Nephron (organoid): ENCODE data around the gene FCN2.

ENCODE experiments used
- H3K27ac Mint-ChIP-seq, 3 experiments: 2 replicates each; pipeline ENCODE4 v1.8.0; 2020; ENCODE audit warnings: mixed read lengths in 3 of 3, mild to moderate bottlenecking in 2 of 3, moderate library complexity in 1 of 3
- H3K27me3 Mint-ChIP-seq: 2 replicates; pipeline ENCODE4 v1.8.0; 2021; ENCODE audit warnings: low read depth, mild to moderate bottlenecking, moderate library complexity, mixed read lengths
- H3K36me3 Mint-ChIP-seq: 2 replicates; pipeline ENCODE4 v1.8.0; 2020; ENCODE audit warnings: low read depth, mixed read lengths
- H3K4me1 Mint-ChIP-seq: 2 replicates; pipeline ENCODE4 v1.8.0; 2020; ENCODE audit warnings: mixed read lengths
- H3K4me3 Mint-ChIP-seq, 3 experiments: 2 replicates each; pipeline ENCODE4 v1.8.0; 2020; ENCODE audit warnings: mild to moderate bottlenecking in 3 of 3, mixed read lengths in 3 of 3, moderate library complexity in 2 of 3
- H3K9me3 Mint-ChIP-seq: 2 replicates; pipeline ENCODE4 v1.8.0; 2020; ENCODE audit warnings: mixed read lengths
- TF ChIP-seq, protein P1 (sequence below), 3 experiments: fragments of 200-600 bp; sonication (generic); IDR thresholded peaks; one replicate each; pipeline ENCODE4 v1.5.0; 2021; ENCODE audit warnings: antibody characterized with exemption in 3 of 3; ENCODE audit not compliant: unreplicated experiment in 3 of 3

FCN2 gene

DNA sequence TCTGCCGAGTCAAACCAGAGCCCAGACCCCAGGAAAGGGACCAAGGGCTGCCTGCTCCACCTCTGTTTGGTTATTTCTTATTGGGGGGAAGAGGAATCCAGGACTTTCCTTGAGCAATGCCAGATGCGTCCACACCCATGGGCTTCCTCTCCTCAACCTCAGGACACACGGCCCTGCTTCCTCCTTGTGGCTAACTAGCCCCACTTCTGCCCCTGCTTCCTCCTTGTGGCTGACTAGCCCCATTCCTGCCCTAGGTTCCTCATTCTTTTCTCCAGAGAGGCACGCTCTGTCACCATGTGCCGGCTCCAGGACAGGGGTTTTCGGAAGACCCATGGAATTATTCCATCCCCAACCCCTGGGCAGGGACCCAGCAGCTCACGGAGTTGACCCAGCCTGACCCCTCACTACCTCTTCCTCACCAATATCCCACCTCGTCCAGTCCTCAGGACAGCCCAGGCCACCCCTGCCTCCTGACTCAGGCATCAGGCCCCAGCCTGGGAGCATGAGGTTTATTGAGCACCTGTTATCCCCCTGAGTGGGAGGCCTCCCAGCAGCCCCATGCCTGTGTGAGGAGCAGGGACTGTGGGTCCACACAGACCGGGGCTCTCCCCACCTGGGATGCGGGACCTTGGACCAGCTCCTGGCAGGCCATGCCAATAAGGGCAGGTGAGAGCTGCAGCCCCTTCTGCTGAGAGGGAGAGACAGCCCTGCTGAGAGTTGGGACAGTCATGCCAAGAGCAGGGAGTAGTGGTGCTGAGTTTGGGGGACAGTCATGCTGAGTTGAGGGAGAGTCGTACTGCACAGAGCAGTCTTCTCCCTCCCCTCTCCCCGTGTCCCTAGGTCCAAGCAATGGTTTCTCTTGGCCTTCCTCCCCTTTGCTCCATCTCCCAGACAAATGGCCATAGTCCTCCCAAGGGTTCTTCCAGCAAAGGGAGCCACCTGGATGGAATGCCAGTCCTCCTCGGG, 48.9 kb downstream of the FCN2 start:
- TF ChIP-seq, protein P1, sequence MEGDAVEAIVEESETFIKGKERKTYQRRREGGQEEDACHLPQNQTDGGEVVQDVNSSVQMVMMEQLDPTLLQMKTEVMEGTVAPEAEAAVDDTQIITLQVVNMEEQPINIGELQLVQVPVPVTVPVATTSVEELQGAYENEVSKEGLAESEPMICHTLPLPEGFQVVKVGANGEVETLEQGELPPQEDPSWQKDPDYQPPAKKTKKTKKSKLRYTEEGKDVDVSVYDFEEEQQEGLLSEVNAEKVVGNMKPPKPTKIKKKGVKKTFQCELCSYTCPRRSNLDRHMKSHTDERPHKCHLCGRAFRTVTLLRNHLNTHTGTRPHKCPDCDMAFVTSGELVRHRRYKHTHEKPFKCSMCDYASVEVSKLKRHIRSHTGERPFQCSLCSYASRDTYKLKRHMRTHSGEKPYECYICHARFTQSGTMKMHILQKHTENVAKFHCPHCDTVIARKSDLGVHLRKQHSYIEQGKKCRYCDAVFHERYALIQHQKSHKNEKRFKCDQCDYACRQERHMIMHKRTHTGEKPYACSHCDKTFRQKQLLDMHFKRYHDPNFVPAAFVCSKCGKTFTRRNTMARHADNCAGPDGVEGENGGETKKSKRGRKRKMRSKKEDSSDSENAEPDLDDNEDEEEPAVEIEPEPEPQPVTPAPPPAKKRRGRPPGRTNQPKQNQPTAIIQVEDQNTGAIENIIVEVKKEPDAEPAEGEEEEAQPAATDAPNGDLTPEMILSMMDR (IDR thresholded peaks at IDR 0.05; ENCODE audit: unreplicated experiment in 3 of 3) = no peak
- Mint-ChIP-seq H3K27ac (no peak overlapping the region), H3K4me1 (no peaks in the 10 kb centered on the region), H3K27me3 (peaks cover 46% of the 10 kb centered on the region), H3K36me3 (no peaks in the 10 kb centered on the region), H3K4me3 (no peak overlapping the region), H3K9me3 (peaks cover 4% of the 10 kb centered on the region)

DNA sequence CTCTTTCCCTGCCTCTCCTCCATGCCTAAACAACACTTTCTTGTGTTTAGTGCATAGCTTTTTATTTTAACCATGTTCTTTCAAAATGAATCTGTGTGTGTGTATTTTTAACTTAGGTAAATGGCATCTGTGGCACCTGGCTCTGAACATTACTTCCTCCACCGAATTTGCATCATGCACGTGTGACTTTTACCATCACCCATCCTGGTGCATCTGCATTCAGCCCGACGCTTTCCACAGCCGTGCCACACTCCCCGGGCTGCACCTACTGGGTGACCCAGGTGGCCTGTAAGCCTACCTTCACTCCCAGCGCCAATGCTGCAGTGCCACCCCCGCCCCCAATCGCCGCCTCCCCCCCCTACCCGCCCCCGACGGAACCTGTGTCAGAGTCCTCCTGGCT, 49.8 kb downstream of the FCN2 start:
- no peak overlapping the region for H3K27ac Mint-ChIP-seq
- no peak overlapping the region for H3K4me3 Mint-ChIP-seq
- TF ChIP-seq, protein P1 (IDR thresholded peaks at IDR 0.05; ENCODE audit: unreplicated experiment in 3 of 3) = no peak
- H3K27me3 Mint-ChIP-seq = peaks cover 50% of the 10 kb centered on the region
- H3K9me3 Mint-ChIP-seq = peaks cover under 1% of the 10 kb centered on the region
- no peaks in the 10 kb centered on the region for H3K36me3 Mint-ChIP-seq
- peaks cover 6% of the 10 kb centered on the region for H3K4me1 Mint-ChIP-seq

DNA sequence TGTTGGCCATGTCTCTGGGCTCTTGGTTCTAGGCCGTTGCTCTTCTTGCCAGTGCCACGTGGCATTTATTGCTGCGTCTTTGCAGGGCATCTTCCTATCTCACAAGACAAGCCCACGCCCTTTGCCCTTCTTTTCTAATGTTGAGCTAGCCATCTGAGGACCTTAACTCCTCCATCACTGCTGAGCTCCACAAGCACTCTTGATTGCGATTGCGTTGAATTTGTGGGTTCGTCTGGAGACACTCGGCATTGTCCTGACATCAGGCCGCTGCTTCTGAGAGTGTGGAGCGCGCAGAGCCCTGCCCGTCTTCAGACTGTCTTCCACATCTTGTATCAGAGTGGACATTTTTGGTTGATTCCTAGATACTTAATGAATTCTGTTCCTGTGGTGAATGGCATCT, 51.6 kb downstream of the FCN2 start:
- no peaks in the 10 kb centered on the region for H3K36me3 Mint-ChIP-seq
- TF ChIP-seq, protein P1 (IDR thresholded peaks at IDR 0.05; ENCODE audit: unreplicated experiment in 3 of 3) = no peak
- peaks cover 59% of the 10 kb centered on the region for H3K27me3 Mint-ChIP-seq

DNA sequence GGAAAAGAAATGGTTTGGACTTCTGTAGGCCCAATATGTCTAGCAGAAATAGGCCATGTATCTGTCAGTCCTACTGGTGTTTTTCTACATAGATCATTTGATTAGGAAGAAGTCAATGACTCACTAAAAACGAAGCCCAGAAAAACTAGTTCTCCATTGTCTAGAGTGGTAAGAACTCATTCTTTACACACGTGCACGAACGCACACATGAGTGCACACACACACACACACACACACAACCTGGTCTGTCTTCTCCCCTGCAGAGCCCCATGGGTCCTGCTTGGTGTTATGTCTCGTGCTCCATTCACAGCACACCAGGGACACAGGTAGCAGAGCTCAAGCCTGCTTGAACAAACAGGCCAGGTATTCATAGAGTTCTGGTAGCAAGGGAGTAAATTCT, 52.0 kb downstream of the FCN2 start:
- H3K36me3 Mint-ChIP-seq = no peaks in the 10 kb centered on the region

More for the DNA sequence above, 51.6 kb downstream of the FCN2 start:
- H3K4me1 Mint-ChIP-seq = peaks cover 12% of the 10 kb centered on the region
- H3K27ac Mint-ChIP-seq = no peak overlapping the region
- no peaks in the 10 kb centered on the region for H3K9me3 Mint-ChIP-seq
- no peak overlapping the region for H3K4me3 Mint-ChIP-seq

DNA sequence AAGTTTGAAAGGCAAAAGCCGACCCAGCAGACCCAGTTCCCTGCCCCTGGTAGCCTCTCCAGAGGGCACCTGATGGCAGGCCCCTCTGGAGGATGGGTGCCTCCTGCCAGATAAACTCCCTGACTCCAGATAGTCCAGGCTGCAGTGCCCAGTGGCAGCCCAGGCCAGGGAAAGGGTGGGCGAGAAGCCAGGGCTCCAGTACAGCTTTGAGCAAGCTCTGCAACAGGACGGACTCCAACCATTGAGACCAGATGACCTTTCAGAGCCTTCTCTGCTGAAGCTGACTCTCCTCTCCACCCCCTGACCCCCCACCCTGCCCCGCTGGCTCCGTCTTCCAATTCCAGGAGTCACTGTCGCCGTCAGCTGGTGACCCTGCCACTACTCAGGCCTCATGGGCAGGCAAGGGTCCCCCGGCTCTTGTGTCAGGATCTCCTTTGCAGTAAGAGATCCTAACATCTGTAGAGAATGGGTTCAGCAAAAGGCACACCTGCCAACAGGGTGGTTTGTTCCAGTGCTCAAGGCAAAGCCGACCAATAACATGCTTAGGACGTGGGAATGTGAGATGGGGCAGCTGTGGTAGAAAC, 52.6 kb downstream of the FCN2 start:
- TF ChIP-seq, protein P1 (IDR thresholded peaks at IDR 0.05; ENCODE audit: unreplicated experiment in 3 of 3) = no peak
- Mint-ChIP-seq H3K4me3 (no peak overlapping the region), H3K27ac (no peak overlapping the region), H3K4me1 (peaks cover 12% of the 10 kb centered on the region), H3K36me3 (no peaks in the 10 kb centered on the region), H3K27me3 (peaks cover 59% of the 10 kb centered on the region), H3K9me3 (no peaks in the 10 kb centered on the region)

More for the DNA sequence above, 52.0 kb downstream of the FCN2 start:
- TF ChIP-seq, protein P1 (IDR thresholded peaks at IDR 0.05; ENCODE audit: unreplicated experiment in 3 of 3) = no peak
- Mint-ChIP-seq H3K9me3 (no peaks in the 10 kb centered on the region), H3K27ac (no peak overlapping the region), H3K27me3 (peaks cover 59% of the 10 kb centered on the region), H3K4me3 (no peak overlapping the region), H3K4me1 (peaks cover 12% of the 10 kb centered on the region)
